K562 (cell line): ENCODE results near the gene TLE6. TPM values are rescaled to one million over a fixed set of nuclear protein-coding genes. Genes with fewer than 3 reads are reported as not detected.

Source experiments
- CBX2 ChIP-seq: fragments of 200-600 bp; sonication (generic); IDR thresholded peaks from one replicate; pipeline ENCODE4 v1.6.1; 2012; ENCODE audit warnings: mild to moderate bottlenecking, low read length, inconsistent platforms; ENCODE audit not compliant: insufficient read depth, poor library complexity, severe bottlenecking
- CC2D1A ChIP-seq: fragments of 450-650 bp; IDR thresholded peaks from 2 replicates; pipeline ENCODE4 v1.6.1; 2017; ENCODE audit warnings: mild to moderate bottlenecking
- MTA3 ChIP-seq: fragments of 450-650 bp; formaldehyde crosslinking; IDR thresholded peaks from 2 replicates; pipeline ENCODE4 v1.6.1; 2017; ENCODE audit warnings: mild to moderate bottlenecking, borderline replicate concordance
- NR2F6 ChIP-seq: fragments of 450-650 bp; formaldehyde crosslinking; IDR thresholded peaks from 2 replicates; pipeline ENCODE4 v1.4.0; 2020; ENCODE audit warnings: mild to moderate bottlenecking
- RFX7 ChIP-seq: fragments of 250-450 bp; sonication (Bioruptor Pico); IDR thresholded peaks from 2 replicates; pipeline ENCODE4 v1.5.1; 2021; ENCODE audit warnings: mild to moderate bottlenecking
- polyA plus RNA-seq, 8 experiments: library from polyadenylated mRNA; depleted of rRNA in 4 of 8; stranded (reverse) in 5 of 8; unstranded in 3 of 8; fragments of >200 nt; fragmentation: Nextera tagmentation in 2 of 8; fragmentation: Illumina TruSeq in 1 of 8; extraction: Ambion mirVana in 2 of 8; extraction: Trizol in 1 of 8; gene quantifications; 2 replicates each; pipeline versions ENCODE4 v1.2.1 to v1.2.3, GENCODE V29; 2011 to 2014; ENCODE audit warnings: inconsistent platforms in 1 of 8, missing spikeins in 1 of 8
- total RNA-seq, 7 experiments: library from RNA; depleted of rRNA in 6 of 7; stranded (reverse); fragments of >200 nt in 6 of 7; fragmentation: Illumina TruSeq in 2 of 7; extraction: Trizol in 2 of 7; gene quantifications; 2 replicates each; pipeline versions ENCODE4 v1.2.1 to v1.2.3, GENCODE V29; 2011 to 2021; ENCODE audit warnings: low replicate concordance in 1 of 7
- TF ChIP-seq, protein P1 (sequence below), 2 experiments: fragments of 450-650 bp; IDR thresholded peaks; 2 replicates each; pipeline ENCODE4 v1.6.1; 2016; ENCODE audit warnings: mild to moderate bottlenecking in 2 of 2, borderline replicate concordance in 1 of 2, low read depth in 1 of 2, moderate library complexity in 1 of 2
- TF ChIP-seq, protein P2 (sequence below): fragments of 450-650 bp; formaldehyde crosslinking; IDR thresholded peaks from 2 replicates; pipeline ENCODE4 v1.4.0; 2020; ENCODE audit warnings: mild to moderate bottlenecking, moderate library complexity
- TF ChIP-seq, protein P3 (sequence below): sonication (generic); formaldehyde crosslinking; IDR thresholded peaks from 2 replicates; pipeline ENCODE4 v1.8.0; 2022; ENCODE audit warnings: mild to moderate bottlenecking, missing genetic modification reagents
- TF ChIP-seq, protein P4 (sequence below): fragments of 450-650 bp; formaldehyde crosslinking; IDR thresholded peaks from 2 replicates; pipeline ENCODE4 v1.4.0; 2020; ENCODE audit warnings: mild to moderate bottlenecking, moderate library complexity
- TF ChIP-seq, protein P5 (sequence below): fragments of 450-650 bp; IDR thresholded peaks from 2 replicates; pipeline ENCODE4 v1.6.1; 2016; ENCODE audit warnings: missing biosample characterization, missing genetic modification characterization

TLE6 gene
- total and polyA plus RNA-seq, 9 of the 15 experiments (the other 6 are each of a cell fraction or from before 2014, with no cell fraction given) = 1.1 to 6.1 (median 2.5) TPM

DNA sequence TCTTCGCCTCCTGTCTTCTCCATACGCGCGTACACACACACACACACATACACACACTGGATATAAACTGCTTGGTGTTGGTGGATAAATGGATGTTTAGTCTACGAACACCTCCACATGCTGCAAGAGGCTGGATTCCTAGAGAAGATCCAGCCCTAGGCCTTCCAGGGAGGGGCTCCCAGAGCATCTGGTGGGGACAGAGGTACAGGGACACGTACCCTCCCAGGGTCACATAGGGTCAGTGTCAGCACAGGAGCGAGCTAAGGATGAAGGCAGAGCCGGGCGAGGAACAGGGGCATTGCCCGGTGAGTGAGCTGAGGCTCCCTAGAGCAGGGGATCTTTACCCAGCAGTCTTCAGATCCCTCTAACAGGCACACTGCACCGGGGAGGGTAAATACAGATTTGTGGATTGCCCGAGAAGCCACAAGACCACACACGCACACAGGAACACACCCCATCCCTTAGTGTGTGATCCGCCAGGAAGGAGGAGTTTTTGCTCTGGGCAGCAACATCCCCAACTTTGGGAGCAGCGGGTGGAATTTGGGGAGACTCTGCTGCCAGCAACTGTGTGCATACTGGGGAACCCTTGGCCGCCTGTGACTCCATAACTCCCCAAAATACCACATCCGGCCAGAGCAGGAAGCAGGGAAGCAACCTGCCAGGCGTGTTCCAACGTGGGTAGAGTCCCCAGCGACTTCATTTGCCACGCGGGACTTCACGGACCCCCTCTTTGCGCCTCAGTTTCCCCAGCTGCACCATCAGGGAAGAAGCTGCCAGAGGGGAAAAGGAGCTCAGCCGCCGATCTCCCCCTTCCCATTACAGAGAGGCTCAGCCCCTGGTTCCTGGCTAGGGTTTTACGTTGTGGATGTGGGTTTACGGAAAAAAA lies 57.5 kb downstream of the TLE6 start (continued):
- TF ChIP-seq, protein P1, sequence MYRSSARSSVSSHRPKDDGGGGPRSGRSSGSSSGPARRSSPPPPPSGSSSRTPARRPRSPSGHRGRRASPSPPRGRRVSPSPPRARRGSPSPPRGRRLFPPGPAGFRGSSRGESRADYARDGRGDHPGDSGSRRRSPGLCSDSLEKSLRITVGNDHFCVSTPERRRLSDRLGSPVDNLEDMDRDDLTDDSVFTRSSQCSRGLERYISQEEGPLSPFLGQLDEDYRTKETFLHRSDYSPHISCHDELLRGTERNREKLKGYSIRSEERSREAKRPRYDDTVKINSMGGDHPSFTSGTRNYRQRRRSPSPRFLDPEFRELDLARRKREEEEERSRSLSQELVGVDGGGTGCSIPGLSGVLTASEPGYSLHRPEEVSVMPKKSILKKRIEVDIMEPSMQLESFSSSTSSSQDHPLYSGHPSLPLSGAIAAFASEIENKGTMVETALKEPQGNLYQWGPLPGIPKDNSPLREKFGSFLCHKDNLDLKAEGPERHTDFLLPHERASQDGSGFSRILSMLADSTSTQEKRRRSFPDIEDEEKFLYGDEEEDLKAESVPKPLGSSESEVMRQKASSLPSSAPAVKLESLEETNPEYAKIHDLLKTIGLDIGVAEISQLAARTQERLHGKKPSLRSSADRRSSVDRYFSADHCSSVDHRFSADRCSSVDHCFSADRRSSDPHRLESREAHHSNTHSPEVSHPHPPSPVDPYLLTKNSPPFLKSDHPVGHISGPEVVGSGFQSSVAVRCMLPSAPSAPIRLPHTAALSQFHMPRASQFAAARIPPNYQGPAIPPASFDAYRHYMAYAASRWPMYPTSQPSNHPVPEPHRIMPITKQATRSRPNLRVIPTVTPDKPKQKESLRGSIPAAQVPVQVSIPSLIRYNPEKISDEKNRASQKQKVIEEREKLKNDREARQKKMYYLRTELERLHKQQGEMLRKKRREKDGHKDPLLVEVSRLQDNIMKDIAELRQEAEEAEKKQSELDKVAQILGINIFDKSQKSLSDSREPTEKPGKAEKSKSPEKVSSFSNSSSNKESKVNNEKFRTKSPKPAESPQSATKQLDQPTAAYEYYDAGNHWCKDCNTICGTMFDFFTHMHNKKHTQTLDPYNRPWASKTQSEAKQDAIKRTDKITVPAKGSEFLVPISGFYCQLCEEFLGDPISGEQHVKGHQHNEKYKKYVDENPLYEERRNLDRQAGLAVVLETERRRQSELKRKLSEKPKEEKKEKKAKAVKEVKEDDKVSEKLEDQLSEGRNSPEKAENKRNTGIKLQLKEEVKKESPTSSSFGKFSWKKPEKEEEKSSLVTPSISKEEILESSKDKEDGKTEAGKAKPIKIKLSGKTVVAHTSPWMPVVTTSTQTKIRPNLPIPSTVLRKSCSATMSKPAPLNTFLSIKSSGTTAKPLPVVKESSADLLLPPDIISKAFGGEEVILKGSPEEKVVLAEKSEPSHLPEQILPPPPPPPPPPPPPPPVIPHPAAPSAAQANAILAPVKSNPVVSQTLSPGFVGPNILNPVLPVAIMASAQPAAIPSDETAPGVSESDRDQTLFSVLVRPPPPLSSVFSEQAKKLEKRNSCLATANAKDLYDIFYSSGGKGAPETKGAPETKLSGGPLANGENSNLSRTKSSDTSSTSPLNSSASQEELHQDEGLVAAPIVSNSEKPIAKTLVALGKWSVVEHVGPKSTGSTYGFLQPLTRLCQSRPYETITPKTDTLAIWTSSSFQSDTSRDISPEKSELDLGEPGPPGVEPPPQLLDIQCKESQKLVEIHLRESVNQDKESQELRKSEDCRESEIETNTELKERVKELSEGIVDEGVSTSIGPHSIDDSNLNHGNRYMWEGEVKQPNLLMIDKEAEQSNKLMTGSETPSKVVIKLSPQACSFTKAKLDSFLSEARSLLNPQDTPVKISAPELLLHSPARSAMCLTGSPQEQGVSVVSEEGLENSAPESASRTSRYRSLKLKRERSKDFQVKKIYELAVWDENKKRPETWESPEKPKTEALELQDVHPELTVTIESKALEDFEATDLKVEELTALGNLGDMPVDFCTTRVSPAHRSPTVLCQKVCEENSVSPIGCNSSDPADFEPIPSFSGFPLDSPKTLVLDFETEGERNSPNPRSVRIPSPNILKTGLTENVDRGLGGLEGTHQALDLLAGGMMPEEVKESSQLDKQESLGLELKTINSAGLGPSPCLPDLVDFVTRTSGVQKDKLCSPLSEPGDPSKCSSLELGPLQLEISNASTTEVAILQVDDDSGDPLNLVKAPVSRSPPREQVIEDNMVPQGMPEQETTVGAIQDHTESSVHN (IDR thresholded peaks at IDR 0.05; ENCODE audit: borderline replicate concordance in 1 of 2, low read depth in 1 of 2) = no peak
- TF ChIP-seq, protein P2, sequence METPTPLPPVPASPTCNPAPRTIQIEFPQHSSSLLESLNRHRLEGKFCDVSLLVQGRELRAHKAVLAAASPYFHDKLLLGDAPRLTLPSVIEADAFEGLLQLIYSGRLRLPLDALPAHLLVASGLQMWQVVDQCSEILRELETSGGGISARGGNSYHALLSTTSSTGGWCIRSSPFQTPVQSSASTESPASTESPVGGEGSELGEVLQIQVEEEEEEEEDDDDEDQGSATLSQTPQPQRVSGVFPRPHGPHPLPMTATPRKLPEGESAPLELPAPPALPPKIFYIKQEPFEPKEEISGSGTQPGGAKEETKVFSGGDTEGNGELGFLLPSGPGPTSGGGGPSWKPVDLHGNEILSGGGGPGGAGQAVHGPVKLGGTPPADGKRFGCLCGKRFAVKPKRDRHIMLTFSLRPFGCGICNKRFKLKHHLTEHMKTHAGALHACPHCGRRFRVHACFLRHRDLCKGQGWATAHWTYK = no peak
- TF ChIP-seq MTA3 (0 out of 2 replicates have a peak, but pooled peaks have one; percentile 16), NR2F6 (CRISPR knock-in tag) (no peak), CBX2 (no peak), RFX7 (no peak), CC2D1A (no peak)
- TF ChIP-seq, protein P3, sequence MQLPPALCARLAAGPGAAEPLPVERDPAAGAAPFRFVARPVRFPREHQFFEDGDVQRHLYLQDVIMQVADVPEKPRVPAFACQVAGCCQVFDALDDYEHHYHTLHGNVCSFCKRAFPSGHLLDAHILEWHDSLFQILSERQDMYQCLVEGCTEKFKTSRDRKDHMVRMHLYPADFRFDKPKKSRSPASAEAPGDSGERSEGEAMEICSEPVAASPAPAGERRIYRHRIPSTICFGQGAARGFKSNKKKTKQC (CRISPR knock-in tag) = peak; percentile 44; the same call in 1 of the 2 replicates
- TF ChIP-seq, protein P4, sequence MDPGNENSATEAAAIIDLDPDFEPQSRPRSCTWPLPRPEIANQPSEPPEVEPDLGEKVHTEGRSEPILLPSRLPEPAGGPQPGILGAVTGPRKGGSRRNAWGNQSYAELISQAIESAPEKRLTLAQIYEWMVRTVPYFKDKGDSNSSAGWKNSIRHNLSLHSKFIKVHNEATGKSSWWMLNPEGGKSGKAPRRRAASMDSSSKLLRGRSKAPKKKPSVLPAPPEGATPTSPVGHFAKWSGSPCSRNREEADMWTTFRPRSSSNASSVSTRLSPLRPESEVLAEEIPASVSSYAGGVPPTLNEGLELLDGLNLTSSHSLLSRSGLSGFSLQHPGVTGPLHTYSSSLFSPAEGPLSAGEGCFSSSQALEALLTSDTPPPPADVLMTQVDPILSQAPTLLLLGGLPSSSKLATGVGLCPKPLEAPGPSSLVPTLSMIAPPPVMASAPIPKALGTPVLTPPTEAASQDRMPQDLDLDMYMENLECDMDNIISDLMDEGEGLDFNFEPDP (CRISPR knock-in tag) = 0 out of 2 replicates have a peak, but pooled peaks have one; percentile 14
- TF ChIP-seq, protein P5, sequence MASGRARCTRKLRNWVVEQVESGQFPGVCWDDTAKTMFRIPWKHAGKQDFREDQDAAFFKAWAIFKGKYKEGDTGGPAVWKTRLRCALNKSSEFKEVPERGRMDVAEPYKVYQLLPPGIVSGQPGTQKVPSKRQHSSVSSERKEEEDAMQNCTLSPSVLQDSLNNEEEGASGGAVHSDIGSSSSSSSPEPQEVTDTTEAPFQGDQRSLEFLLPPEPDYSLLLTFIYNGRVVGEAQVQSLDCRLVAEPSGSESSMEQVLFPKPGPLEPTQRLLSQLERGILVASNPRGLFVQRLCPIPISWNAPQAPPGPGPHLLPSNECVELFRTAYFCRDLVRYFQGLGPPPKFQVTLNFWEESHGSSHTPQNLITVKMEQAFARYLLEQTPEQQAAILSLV (tag) = no peak
